Pons (tissue), 1 donor: ENCODE data around the gene ST3GAL4.
"Not testable (repeated sequence)": the region's sequence is repeated elsewhere in the genome, so short reads cannot be mapped to it uniquely, and the experiment has no call there.

Experiments
- DNase-seq: peaks from one replicate; pipeline ENCODE4 v3.0.0-alpha.2; 2016; ENCODE audit warnings: low spot score

The ST3GAL4 gene

DNA sequence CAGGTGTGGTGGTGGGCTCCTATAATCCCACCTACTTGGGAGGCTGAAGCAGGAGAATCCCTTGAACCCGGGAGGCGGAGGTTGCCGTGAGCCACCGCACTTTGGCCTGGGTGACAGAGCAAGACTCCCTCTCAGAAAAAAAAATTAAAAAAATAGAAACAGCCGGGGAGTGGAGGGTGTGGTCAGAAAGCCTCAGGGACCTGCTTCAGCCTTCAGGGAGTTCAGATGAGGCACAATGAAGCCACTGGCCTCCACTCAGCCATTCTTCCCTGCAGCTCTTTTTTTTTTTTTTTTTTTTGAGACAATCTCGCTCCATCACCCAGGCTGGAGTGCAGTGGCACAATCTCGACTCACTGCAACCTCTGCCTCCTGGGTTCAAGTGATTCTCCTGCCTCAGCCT, 8.5 kb upstream of the ST3GAL4 start:
- not testable (repeated sequence) for DNase-seq

DNA sequence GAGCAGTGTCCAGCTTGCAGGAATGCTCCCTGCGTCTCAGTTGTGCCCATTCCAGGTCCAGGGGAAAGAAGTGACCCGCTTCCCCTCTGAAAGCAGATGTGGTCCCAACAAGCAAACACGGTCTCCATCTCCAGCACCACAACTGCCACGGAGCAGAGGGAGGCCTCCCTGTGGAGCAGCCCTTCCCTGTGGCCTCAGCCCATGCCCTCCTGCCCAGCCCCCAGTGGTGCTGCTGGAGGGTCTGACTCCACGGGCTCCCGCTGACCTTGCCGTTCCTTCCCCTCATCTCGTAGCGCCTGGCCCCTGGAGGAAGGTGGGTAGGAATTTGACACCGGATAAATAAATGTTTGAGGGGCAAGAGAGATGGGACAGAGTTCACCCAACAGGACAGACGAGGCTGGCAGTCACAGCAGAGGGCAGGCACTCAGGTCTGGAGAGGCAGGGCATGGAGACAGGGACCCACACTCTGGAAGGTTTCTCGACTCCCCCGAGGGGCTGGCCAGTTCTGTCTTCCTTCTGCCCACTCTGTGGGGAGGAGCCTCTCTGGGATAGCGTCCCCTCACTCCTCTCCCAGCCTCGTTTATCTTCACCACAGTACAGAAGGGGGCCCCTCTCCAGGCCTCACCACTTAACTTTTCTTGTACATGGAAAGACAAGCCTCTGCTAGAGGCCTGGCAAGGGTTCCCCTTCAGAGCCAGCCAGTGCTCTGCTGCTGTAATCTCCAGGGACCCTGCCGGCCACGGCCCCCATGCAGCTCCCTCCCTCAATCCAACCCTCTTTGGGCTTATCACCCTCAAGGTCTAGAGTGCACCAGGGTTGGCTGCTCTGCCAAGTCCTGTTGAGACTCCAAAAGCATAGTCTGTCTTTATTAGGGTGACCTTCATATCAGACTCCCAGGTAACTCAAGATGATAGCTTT, 7.5 kb upstream of the ST3GAL4 start:
- no peak for DNase-seq

DNA sequence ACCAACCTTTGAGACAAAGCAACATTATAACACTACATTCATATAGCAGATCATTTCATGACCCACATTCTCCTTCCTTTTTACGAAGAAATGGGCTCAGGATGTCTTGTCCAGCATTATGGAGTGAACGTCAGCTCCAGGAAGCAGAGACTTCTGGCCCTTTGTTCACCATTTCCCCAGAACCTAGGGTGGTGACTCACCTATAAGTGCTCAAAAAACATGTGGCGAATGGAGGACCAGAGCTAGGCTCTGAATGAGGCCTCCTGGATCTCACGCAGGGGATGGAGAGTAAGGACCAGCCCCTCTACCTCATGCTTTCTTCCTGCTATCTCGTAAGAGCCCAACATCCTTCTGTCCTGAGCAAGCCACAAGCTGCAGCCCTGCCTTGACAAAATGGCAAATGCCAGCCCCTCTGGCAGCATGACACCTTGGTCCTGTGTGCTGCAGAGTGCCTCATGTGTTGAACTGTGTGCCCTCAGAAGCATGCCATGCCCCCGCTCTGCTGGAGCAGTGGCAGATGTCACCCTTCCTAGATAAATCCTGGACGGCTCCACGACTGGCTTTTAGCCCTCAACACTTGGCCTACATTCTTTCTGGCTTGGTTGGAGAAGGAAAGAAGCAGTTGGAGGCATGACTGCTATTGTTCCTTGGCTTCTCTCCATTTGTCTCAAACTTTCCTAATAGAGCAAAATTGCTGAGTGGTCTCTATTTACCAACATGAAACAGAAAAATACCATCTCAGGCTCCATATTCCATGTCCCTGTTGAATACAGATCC, 6.5 kb upstream of the ST3GAL4 start:
- no peak for DNase-seq

DNA sequence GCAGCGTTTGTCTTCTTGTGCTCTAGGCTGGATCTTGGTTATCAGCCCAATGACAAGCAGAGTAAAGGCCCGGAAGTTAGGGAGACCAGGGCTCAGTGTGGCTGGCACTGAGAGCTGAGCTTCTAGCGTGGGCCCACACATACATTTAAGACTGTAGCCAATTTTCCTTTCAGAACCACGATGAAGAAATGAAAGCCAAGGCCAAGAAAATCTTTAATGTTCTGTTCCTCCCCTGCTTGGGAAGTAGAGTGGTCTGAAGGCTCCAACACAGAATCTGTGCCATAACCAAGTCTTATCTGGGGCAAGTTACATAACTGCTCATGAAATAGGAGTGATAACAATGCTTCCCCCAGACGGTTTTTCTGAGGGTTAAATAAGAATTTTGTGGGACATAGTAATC, 4.7 kb upstream of the ST3GAL4 start:
- no peak for DNase-seq

DNA sequence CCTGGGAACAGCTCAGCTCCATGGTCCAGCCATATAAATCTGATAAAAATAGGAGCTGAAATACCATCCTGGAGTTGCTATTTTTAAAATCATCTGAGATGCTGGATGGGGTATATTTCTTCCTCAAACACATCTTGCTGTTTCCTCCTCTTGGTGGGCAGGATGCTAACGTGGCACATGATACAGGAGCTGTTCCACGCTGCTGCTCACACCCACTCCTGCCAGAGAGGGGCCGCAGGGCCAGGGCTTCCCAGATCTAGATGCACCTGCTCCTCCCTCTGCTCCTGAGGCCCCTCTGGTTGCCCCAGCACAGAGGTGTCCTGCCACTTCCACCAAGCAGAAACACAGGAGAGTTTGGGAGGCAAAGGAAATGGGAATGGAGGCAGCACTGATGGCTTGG, 3.3 kb upstream of the ST3GAL4 start:
- DNase-seq: no peak

DNA sequence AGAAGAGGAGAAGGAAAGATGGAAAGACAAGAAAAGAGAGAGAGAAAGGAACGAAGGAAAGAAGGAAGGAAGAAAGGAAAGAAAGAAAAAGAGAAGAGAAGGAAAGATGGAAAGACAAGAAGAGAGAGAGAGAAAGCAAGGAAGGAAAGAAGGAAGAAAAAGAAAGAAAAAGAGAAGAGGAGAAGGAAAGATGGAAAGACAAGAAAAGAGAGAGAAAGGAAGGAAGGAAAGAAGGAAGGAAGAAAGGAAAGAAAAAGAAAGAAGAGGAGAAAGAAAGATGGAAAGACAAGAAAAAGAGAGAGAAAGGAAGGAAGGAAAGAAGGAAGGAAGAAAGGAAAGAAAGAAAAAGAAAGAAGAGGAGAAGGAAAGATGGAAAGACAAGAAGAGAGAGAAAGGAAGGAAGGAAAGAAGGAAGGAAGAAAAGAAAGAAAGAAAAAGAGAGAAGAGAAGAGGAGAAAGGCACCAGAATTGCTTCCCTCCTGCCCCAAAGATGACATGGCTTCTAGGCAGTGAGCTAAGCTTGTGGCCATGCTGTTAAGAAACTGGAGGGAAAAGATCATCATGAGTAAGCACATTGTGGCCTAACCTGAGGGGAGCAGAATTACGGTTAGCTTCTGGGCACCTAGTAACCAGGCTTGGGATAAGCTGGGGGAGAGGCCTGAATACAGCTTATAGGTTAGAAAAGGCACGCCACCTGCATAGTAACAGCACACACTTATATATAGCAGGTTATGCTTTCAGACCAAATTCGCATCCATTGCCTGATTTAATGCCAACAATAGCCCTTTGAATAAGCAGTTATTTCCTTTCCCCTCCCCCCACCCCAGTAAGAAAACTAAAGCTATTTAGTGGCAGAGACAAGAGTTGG, 2.3 kb upstream of the ST3GAL4 start:
- no peak for DNase-seq

DNA sequence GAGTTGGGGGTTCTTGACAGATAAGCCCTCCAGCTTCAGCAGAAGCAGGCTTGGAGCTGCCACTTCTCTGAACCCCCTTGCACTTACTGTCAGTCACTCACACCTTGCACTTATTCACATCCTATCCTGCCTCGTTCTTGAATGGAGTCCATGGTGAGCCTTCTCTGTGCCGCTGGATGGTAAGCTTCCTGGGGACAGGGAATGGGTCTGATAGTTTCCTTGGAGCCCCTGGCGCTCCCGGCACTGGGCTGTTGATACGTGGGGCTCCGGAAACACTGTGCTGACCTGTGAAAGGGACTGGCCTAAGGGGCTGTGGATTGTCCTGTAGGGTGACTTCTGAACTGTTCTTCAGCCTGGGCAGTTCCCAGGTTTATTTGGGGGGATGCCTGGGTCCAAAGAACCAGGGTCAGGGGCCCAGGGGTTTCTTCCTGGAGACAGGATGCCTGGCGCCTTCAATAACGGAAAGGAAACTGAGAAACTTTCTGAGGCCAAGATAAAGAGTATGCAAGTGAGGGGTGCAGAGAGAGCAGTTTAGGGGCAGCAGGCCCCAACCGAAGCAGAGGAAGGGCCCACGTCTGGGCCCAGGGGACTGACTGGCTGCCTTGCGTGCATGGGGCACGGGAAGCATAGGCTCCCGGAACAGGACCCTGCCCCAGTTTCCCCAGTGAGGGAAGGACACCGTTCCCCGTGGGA, 709 bp upstream of the ST3GAL4 start:
- DNase-seq: no peak

DNA sequence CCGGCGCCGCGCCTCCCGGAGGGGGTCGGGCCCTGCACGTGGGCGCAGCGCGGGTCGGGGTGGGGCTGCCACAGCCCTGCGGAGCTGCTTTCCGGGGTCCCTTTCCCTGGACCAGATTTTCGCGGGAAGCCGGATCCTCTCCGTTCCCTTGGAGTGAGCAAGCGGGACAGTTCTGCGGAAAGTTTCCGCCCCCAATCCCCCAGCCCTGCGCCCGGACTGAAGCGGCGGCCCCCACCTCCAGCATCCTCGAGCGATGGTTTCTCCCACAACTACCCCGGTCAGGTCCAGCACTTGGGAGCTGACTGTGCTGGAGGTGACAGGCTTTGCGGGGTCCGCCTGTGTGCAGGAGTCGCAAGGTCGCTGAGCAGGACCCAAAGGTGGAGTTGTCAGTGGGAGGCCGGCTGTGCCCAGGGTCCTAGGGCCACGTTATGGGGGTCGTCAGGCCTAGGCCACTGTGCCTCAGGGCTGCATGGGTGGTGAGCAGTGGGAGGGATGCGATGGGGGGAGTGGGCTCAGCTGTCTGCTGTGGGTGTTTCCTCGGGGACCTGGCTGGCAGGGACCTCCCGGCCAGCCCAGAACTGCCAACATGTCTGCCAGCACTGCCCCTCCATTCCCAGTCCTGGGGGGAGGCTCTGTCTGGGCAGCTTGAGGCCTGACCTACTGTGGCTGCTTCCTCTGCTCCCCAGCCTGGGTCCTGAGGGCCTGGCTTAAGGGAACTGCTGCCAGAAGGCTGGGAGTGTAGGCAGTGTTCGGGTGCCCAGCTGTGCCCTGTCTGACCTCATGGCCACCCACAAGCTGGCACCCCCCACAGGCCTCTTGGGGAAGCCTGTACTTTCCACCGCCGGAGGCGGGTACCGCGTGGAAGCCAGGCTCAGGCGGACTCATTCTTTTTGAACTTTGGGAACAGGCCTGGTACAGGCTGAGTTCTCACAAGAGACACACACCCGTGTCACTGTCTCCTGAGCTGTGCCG, 726 bp downstream of the ST3GAL4 start:
- DNase-seq: peak; percentile 89

DNA sequence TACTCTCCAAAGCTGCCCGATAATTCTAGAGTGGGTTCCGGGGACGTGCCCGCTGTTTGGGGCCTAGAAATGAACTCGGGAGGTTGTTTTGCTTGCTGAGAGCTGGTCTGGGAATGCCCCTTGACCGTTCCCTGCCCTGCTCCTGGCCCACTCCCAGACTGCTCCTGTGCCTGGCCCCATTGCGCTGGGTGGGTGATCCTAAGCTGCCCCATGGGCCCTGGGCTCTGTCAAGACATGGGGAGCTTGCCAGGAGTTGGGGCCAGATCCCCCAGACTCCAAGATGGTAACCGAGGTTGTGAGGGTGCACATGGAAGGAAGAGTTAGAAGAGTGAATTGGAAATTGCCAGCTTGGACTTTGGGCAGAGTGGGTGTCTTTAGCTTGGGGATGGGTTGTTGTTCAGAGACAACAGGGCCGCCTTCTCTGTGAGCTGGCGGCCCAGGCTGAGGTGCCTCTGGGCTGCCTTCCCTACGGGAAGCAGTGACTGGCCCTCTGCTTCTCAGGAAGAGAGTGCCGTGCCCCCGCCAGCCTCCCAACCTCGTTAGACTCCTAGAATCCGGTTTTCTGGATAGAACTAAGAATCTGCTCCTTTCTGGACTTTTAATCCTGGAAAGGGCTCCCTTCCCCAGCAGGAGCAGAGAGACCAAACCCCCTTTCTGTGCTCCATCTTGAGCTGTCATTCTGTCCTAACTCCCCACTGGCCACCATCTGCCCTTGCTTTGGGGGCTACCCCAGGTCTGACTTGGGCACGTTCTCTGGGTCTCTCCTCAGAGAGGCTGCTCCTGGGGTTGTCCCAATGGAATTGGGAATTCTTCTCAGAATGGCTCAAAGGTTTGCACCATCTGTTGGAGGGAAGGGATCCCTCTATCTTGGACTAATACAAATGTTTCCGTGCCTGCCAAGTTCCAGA, 1.8 kb downstream of the ST3GAL4 start:
- DNase-seq: no peak

DNA sequence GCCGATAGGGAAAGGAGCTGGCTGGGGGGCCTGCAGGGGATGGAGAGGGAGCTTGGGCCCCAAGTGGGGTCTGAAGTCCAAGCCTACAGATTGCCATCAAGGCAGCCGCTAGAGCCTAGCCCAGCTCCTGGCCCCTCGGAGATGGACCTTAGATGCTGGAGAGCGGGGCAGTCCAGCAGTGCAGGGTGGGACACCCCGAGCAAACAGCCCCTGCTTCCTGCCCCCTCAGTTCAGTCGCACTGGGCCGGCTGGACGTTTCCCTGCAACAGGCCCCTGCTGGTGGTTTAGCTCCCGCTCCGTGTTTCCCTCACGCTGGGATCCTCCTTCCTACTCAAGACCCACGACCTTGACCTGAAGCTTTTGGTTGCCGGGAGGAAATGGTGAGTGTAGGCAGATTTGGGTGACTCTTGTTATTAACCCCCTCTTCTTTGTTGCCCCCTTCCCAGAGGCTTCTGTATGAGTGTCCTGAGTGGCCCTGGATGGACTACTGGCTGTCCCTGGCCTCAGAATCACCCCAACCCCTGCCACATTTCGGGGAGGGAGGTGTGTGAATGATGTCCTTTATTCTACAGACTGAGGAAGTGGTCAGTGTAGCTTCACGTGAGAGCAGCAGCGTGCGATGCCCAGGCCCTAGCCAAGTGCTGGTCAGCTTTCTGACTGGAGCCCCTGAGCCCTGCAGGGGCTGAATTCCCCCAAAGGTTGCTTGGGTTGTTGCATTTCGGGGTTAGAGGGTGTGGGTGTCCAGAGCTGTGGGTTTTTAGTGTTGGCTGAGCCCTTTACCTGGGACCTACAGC, 2.7 kb downstream of the ST3GAL4 start:
- DNase-seq: no peak

DNA sequence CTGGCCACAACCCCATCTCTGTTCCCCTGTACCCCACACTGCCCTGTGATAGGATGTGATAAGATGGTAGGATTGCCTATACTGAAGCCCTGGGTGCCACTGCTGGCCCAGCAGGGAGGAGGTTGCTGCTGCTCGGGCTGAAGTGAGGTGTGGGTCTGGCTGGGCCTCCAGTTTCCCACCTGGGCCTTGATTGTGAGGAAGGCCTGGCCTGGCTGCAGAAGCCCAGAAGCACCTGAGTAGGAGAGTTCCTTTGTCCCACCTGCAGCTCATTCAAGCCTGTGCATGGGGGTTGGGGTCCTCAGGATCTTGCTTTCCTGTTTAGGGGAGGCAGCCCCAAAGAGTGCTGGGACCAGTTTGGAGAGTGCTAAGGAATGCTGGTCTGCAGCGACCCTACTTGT, 3.3 kb downstream of the ST3GAL4 start:
- DNase-seq: no peak

DNA sequence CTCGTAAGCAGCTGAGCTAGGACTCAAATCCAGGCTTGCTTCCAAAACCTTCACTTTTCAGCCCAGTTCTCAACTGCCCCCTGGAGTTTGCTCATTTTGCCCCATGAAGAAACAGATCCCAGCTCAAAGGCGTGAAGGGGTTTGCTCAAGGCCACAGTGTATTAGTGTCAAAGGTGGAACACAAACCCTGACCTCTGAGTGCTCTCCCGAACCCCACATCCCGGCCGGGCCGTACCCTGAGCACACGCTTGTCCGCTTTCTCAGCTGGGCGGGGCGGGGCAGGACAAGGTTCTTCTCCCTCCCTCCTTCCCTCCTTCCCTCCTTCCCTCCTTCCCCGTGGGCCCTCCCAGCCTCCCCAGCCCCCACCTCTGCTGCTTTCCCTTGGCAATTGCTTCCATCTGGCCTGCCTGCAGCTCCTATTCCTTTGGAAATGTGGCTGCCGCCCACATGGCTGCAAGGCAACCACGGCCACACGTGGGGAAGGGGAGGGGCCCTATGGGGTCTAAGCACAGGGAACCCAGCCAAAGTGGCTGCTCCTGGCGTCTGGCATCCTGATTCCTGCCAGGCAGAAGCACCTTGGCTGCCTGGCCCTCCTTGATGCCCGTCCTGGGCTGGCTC, 4.1 kb downstream of the ST3GAL4 start:
- peak; percentile 60 for DNase-seq

DNA sequence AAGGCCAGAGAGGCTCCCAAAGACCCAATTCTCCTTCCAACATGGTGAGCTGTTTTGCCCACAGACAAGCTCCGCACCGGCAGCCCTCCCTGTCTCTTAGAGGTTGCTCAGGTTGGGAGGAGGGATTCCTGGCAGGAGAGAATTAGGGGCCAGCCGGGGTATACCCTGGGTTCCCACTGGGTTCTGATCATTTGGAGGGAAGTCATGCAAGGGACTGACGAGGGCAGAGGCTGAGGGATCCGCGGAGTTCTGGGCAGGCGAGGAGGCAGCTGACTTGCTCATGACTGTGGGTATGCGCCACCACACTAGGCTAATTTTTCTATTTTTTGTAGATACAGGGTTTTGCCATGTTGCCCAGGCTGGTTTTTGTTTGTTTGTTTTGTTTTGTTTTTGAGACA, 4.6 kb downstream of the ST3GAL4 start:
- DNase-seq: no peak

DNA sequence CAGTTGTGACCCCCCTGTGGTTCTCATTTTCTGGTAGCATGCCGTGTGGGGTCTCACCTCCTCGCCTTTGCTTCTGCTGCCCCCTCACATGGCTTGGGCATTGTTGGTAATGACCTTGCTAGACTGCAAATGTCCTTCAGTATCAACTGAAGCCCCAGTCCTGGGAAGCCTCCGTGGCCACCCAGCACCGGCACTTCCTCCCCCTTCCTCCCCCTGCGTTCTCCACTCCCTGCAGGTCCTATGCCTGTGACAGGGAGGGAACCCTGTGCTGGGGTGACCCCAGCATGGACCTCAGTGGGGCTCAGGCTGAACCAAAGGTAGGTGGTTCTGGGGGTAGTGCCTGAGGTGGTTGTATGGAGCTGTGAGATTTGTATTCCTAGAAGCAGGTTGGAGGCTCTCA, 5.9 kb downstream of the ST3GAL4 start:
- DNase-seq: no peak

DNA sequence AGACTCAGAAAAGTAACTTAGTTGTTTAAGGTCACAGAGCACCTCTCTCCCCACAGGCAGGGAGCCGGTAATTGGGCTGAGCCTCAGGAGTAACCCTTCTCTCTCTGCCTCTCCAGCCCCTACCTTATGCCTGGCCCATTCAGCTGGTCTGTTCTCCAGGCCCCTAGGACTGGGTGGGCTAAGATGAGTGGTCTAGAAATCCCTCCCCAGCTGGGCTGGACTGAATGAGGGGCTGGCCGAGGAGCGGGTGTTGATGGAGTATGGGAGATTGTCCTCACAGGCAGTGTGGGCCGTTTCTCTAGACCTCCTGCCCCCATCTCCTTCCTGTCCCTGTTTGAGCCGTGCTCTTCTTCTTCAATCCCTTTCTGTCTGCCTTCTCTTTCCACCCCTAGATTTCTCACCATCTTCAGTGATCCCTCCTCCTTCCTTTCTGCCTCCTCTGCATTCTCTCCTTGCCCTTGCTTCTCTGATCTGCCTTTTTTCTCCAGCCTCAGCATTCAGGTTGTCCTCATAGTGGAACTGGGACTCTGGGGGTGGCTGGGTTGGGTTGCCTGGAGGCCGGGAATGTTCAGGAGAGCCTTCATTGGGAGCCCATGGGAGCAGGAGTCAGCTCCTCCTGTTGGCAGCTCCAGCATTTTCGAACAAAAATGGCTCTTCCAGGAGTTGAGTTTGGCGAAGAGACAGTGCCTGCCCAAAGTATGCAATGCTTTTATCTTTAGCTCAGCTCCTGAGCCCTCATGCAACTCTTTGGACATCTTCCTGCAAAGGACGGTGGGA, 7.6 kb downstream of the ST3GAL4 start:
- no peak for DNase-seq

DNA sequence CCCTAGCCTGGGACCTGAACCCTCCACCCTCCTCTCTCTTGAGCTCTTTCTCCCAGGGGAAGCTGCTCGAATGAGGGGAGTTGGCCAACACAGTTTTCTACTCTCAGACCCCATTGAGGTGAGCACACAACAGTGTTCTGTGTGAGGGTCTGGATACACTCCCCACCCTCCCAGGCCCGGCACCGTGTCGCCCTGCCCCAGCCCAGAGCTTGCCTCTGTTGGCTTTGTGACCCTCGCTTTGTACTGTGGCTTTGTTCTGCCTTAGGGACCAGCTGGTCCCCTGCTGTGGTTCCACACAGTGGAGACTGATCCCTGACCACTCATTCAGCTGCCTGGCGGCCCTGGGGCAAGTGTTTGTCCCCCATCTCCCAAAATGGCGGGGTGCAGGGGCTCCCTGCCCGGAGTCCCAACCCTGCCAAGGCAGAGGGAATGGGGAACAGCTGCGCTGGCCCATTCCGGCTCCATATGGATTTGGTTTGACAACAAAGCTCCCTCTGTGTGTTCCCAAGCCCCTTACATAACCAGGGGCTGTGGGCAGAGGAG, 8.3 kb downstream of the ST3GAL4 start:
- DNase-seq: peak; percentile 95

DNA sequence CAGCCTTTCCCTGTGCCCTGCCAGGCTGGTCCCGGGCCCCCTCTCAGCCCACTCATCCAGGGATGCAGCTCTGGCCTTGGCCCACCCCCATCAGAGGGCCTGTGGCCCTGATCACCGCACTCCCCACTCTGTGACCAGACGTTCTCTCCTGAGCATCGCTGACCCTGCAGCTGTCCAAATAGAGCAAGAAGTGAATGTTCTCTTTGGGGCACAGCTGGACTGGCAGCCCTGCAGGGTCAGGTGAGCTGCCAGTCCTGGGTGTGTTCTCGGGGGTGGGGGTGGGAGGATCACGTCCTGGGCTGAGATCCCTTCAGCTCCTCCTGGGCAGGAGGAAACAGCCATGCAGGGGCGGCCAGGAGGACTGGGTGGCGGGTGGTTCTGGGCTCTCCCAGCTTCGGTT, 9.2 kb downstream of the ST3GAL4 start:
- not testable (repeated sequence) for DNase-seq
